HG03095 (cell line): ENCODE results near the gene DDN.

Experiments
- ATAC-seq: cut with Tn5 transposase; IDR thresholded peaks from one replicate; pipeline ENCODE4 v1.9.1; 2021; ENCODE audit warnings: moderate library complexity; ENCODE audit not compliant: unreplicated experiment

The DDN gene

GRCh38 chr12:48999371-49000131 is at the start of gene DDN:
Gene DDN, minus strand, starts transcription at chr12:48999375. Its CDS starts 88 bp downstream, at chr12:48999287.
- no peak for ATAC-seq

GRCh38 chr12:49048953-49049352 is 49.8 kb upstream of the DDN start:
- no peak for ATAC-seq

- no peak for ATAC-seq
Observed at GRCh38 chr12:49046129-49046895, 47.1 kb upstream of the DDN start.

- ATAC-seq: no peak
Observed at GRCh38 chr12:49044660-49045059, 45.5 kb upstream of the DDN start.

- ATAC-seq: no peak
Observed at GRCh38 chr12:49043856-49044258, 44.7 kb upstream of the DDN start.

- no peak for ATAC-seq
Observed at GRCh38 chr12:49043241-49043640, 44.1 kb upstream of the DDN start.

GRCh38 chr12:49041881-49042484 is 42.8 kb upstream of the DDN start:
- no peak for ATAC-seq

GRCh38 chr12:49041036-49041880 is 42.1 kb upstream of the DDN start:
- no peak for ATAC-seq

GRCh38 chr12:49040364-49040855 is 41.2 kb upstream of the DDN start:
- no peak for ATAC-seq

GRCh38 chr12:49039421-49040363 is 40.5 kb upstream of the DDN start:
- ATAC-seq: no peak

GRCh38 chr12:49038291-49038955 is 39.2 kb upstream of the DDN start:
- no peak for ATAC-seq

- no peak for ATAC-seq
Observed at GRCh38 chr12:49037947-49038237, 38.7 kb upstream of the DDN start.

- ATAC-seq: no peak
Observed at GRCh38 chr12:49037111-49037946, 38.2 kb upstream of the DDN start.

- ATAC-seq: no peak
Observed at GRCh38 chr12:49036029-49036428, 36.9 kb upstream of the DDN start.

GRCh38 chr12:49034286-49034622 is 35.1 kb upstream of the DDN start:
- ATAC-seq: no peak

GRCh38 chr12:49033611-49034285 is 34.6 kb upstream of the DDN start:
- no peak for ATAC-seq

GRCh38 chr12:49032679-49033447 is 33.7 kb upstream of the DDN start:
- ATAC-seq: no peak
